ENCODE measurements around the gene APOBR.
"Not testable (repeated sequence)": the region's sequence is repeated elsewhere in the genome, so short reads cannot be mapped to it uniquely, and the experiment has no call there.

APOBR gene

DNA sequence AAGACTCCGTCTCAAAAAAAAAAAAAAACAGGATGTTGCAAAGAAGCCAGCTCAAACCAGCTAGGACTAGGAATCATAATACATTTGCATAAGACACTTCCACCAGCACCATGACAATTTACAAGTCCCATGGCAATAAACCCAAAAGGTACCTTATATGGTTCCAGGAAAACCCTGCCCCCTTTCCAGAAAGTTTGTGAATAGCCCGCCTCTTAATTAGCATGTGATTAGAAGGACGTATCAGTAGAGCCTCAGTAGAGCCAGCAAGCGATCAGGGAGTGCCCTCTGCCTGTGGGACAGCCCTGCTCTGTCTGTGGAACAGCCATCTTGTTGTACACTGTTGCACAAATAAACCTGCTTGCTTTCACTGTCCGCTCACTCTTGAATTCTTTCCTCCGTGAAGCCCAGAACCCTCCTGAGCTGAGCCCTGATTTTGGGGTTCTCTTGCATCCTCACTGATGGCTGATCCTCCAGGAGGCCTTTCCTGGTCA is 30.3 kb downstream of the APOBR start:
- TF ChIP-seq, protein P1, sequence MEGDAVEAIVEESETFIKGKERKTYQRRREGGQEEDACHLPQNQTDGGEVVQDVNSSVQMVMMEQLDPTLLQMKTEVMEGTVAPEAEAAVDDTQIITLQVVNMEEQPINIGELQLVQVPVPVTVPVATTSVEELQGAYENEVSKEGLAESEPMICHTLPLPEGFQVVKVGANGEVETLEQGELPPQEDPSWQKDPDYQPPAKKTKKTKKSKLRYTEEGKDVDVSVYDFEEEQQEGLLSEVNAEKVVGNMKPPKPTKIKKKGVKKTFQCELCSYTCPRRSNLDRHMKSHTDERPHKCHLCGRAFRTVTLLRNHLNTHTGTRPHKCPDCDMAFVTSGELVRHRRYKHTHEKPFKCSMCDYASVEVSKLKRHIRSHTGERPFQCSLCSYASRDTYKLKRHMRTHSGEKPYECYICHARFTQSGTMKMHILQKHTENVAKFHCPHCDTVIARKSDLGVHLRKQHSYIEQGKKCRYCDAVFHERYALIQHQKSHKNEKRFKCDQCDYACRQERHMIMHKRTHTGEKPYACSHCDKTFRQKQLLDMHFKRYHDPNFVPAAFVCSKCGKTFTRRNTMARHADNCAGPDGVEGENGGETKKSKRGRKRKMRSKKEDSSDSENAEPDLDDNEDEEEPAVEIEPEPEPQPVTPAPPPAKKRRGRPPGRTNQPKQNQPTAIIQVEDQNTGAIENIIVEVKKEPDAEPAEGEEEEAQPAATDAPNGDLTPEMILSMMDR (IDR thresholded peaks at IDR 0.05; ENCODE audit: insufficient read depth, low read depth, low read length, missing control alignments): no peak
- H3K4me3 ChIP-seq (ENCODE audit: low read length): no peak overlapping the region
- no peak for DNase-seq (ENCODE audit: low read depth)

DNA sequence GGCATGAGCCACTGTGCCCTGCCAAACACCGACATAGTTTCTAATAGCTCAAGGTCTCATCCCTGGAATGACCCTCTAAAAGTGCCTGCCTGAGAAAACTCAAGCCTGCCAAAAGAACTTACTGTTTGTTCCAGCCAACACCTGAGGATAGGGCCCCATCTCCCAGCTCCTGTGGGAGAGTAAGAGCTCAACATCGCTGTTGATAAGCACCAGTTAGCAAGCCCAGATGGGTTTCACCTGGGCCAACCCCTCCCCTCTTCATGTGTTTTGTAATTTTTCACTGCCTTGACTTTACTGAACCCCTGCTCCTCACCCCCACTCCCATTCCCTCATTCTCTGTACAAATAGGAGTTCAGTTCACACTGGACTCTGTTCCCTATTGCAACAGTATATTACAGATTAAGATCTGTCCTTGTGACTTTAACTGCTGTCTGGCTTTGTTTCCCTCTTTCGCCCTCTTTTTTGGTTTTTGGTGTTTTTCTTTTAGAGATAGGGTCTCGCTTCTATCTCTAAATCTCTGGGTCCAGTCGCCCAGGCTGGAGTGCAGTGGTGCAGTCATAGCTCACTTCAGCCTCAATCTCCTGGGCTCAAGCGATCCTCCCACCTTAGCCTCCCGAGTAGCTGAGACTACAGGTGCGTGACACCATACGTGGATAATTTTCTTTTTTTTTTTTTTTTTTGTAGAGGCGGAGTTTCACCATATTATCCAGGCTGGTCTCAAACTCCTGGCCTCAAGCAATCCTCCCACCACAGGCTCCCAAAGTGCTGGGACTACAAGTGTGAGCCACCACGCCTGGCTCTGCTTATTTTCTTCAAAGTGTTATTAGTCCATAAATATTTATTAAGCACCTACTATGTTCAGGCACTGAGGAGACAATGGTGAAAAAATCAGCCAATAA is 32.0 kb downstream of the APOBR start:
- H3K4me3 ChIP-seq (ENCODE audit: low read length): no peak overlapping the region
- TF ChIP-seq, protein P1 (IDR thresholded peaks at IDR 0.05; ENCODE audit: insufficient read depth, low read depth, low read length, missing control alignments): no peak
- DNase-seq (ENCODE audit: low read depth): no peak

DNA sequence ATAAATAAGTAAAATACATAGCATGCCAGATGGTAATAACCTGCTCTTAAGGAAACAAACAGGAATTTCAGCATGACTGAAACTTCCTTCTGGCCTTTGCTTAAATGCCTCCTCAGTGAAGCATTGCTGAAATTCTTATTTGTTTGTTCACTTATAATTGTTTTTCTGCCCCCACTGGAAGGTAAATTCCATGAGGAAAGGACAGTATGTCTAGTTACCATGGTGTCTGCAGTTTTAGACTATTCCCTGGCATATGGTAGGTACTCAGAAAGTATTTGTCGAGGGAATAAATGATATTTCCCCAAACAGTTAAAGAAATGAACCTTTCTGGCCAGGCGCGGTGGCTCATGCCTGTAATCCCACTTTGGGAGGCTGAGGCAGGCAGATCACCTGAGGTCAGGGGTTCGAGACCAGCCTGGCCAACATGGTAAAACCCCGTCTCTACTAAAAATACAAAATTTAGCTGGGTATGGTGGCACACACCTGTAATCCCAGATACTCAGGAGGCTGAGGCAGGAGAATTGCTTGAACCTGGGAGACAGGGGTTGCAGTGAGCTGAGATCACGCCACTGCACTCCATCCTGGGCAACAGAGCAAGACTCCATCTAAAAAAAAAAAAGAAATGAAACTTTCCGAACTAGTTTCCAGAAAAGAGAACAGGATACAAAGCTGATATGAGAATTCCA is 32.8 kb downstream of the APOBR start:
- H3K4me3 ChIP-seq (ENCODE audit: low read length): not testable (repeated sequence)
- DNase-seq (ENCODE audit: low read depth): peak; percentile 33

DNA sequence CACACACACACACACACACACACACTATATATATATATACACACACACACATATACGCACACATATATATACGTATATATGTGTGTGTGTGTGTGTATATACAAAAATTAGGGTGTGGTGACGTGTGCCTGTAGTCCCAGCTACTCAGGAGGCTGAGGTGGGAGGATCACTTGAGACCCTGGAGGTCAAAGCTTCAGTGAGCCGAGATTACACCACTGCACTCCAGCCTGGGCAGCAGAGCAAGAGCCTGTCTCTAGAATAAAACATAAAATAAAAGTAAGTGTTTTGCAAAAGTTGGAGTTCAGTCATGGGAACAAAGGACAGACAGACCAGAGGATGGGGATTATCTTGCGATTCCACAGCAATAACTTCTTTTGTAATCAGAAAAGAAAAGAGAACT is 33.5 kb downstream of the APOBR start:
- no peak overlapping the region for H3K4me3 ChIP-seq (ENCODE audit: low read length)
- TF ChIP-seq, protein P1 (IDR thresholded peaks at IDR 0.05; ENCODE audit: insufficient read depth, low read depth, low read length, missing control alignments): no peak
- DNase-seq (ENCODE audit: low read depth): no peak

DNA sequence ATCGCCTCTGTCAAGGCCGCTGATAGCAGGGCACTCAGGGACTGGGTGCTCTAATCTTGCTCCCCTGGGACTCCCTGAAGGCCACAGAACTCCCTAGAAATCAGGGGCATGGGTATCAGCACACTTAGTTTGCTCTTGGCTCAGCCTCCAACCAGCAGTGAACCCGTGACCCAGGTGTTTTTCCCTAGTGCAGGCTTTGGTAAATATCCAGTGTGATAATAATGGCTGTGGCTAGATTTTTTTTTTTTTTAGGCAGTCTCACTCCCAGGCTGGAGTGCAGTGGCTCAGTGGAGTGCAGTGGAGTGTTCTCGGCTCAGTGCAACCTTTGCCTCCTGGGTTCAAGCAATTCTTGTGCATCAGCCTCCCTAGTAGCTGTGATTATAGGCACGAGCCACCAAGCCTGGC is 34.0 kb downstream of the APOBR start:
- DNase-seq (ENCODE audit: low read depth): no peak
- TF ChIP-seq, protein P1 (IDR thresholded peaks at IDR 0.05; ENCODE audit: insufficient read depth, low read depth, low read length, missing control alignments): no peak
- no peak overlapping the region for H3K4me3 ChIP-seq (ENCODE audit: low read length)

DNA sequence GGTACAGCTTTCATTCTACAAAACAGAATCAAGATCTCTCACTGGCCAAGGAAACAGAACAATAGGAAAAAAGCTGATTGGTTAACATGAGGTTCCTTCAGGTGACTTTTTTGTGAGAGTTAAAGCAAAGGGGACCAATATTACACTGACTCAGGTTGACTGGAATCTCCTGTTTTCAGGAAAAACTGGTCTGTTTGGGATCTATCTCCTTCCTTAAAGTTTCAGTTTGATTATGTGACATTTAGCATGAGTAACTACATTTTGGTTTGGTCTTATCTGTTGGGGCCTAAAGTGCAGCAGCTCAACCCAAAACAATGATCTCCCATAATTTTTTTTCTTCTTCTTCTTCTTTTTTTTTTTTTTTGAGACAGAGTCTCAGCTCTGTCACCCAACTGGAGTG is 34.7 kb downstream of the APOBR start:
- no peak overlapping the region for H3K4me3 ChIP-seq (ENCODE audit: low read length)
- DNase-seq (ENCODE audit: low read depth): no peak
- TF ChIP-seq, protein P1 (IDR thresholded peaks at IDR 0.05; ENCODE audit: insufficient read depth, low read depth, low read length, missing control alignments): no peak

Data from epithelial cell of esophagus (primary cell).